Bronchial epithelial cell (primary cell): Measurements from ENCODE around the gene SGSM1. TPM values are rescaled to one million over a fixed set of nuclear protein-coding genes. Genes with fewer than 3 reads are reported as not detected.

Experiments
- DNase-seq: peaks from one replicate; pipeline ENCODE4 v3.0.0-alpha.2; 2010; ENCODE audit warnings: low read depth
- FAIRE-seq: peaks from 2 replicates; lab custom pipeline; 2011; peaks lifted over from hg19 to GRCh38; lab: Jason Lieb, UNC
- H3K27me3 ChIP-seq: 2 replicates; pipeline ENCODE4 v1.5.1; 2011; ENCODE audit warnings: low read length; ENCODE audit not compliant: control insufficient read depth, insufficient read depth
- H3K36me3 ChIP-seq: 2 replicates; pipeline ENCODE4 v1.5.1; 2011; ENCODE audit warnings: low read length; ENCODE audit not compliant: control insufficient read depth, insufficient read depth
- H3K4me3 ChIP-seq: 2 replicates; pipeline ENCODE4 v1.5.1; 2011; ENCODE audit warnings: mild to moderate bottlenecking, low read depth, low read length, control low read depth
- total RNA-seq: library from RNA; depleted of rRNA; stranded (reverse); fragments of >200 nt; gene quantifications from 2 replicates; pipeline ENCODE4 v1.2.1, GENCODE V29; 2014
- TF ChIP-seq, protein P1 (sequence below): IDR thresholded peaks from 2 replicates; pipeline ENCODE4 v1.5.1; 2011; ENCODE audit warnings: mild to moderate bottlenecking, moderate library complexity, low read length, control low read depth, inconsistent platforms; ENCODE audit not compliant: insufficient read depth, severe bottlenecking

Gene SGSM1
- total RNA-seq, 1 donor from 2014 or later: not detected

DNA sequence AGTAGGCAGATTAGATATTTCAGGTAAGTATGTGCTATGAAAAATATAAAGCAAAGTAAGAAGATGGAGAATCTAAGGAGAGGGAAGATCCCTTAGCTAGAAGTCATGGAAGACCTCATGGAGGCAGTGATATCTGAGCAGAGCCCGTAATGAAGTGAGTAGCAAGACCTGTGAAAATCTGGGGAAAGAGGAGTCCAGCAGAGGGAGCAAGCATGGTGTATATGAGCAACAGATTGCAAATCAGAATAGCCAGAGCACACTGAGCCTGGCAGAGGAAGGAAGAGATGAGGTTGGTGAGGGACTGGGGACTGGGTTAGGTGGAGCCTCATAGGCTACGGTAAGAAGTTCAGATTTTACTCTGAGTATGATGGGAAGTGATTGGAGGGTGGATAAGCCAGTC, 131.1 kb downstream of the SGSM1 start:
- Histone ChIP-seq H3K27me3 (no peaks in the 10 kb centered on the region), H3K36me3 (no peaks in the 10 kb centered on the region), H3K4me3 (no peak overlapping the region)
- peak; percentile 49 for DNase-seq
- FAIRE-seq: peak; percentile 32
- TF ChIP-seq, protein P1, sequence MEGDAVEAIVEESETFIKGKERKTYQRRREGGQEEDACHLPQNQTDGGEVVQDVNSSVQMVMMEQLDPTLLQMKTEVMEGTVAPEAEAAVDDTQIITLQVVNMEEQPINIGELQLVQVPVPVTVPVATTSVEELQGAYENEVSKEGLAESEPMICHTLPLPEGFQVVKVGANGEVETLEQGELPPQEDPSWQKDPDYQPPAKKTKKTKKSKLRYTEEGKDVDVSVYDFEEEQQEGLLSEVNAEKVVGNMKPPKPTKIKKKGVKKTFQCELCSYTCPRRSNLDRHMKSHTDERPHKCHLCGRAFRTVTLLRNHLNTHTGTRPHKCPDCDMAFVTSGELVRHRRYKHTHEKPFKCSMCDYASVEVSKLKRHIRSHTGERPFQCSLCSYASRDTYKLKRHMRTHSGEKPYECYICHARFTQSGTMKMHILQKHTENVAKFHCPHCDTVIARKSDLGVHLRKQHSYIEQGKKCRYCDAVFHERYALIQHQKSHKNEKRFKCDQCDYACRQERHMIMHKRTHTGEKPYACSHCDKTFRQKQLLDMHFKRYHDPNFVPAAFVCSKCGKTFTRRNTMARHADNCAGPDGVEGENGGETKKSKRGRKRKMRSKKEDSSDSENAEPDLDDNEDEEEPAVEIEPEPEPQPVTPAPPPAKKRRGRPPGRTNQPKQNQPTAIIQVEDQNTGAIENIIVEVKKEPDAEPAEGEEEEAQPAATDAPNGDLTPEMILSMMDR: peak; percentile 55

DNA sequence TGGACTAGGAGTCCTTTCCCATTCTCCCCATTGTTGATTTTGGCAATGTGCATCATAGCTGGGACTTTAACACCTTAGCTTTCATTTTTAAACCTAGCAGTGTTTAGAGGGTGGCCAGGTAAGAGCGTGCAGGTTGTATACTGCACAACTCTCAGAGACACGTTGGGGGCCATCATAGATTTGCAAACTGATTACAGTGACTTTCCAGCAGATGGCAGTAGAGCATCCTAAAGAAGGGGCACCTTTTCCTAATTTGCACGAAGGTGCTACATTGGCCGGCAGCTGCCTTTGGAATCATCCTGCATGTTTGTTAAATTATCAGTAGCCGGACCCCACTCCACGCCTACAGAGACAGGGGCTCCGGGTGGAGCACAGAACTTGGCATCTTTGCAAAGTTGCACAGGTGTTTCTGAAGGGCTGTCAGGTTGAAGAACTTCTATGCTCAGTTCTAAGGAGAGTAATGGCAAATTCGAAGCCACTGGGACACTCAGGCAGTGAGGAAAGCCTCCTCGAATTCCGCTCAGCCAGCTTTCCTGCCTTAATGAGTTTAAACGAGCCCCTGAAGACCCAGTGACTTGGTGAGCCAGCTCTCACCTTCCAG, 132.8 kb downstream of the SGSM1 start:
- peak; percentile 58 for FAIRE-seq

DNA sequence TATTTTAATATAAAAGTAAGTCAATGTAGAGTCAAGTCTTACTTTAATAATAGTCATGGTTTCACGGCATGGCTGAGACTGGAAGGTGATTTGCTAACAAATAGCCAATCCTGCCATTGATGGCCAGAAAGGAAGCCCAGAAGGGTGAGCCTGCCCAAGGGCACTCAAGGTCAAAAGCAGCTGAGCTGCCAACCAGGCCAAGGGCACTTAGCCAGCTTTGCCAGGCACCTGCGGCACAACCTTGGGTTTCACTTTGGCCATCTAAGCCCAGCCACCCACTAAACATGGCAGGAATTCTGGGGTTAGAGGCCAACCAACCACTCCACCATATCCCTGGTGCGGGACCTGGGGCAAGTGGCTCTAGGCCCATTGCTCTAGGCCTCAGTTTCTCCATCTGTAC, 136.3 kb downstream of the SGSM1 start:
- no peak for DNase-seq
- TF ChIP-seq, protein P1: no peak
- FAIRE-seq: no peak
- no peaks in the 10 kb centered on the region for H3K27me3 ChIP-seq
- no peak overlapping the region for H3K4me3 ChIP-seq
- H3K36me3 ChIP-seq: no peaks in the 10 kb centered on the region

More for the DNA sequence above, 132.8 kb downstream of the SGSM1 start:
- DNase-seq: peak; percentile 50
- Histone ChIP-seq H3K4me3 (no peak overlapping the region), H3K36me3 (no peaks in the 10 kb centered on the region), H3K27me3 (no peaks in the 10 kb centered on the region)
- TF ChIP-seq, protein P1: peak; percentile 75

DNA sequence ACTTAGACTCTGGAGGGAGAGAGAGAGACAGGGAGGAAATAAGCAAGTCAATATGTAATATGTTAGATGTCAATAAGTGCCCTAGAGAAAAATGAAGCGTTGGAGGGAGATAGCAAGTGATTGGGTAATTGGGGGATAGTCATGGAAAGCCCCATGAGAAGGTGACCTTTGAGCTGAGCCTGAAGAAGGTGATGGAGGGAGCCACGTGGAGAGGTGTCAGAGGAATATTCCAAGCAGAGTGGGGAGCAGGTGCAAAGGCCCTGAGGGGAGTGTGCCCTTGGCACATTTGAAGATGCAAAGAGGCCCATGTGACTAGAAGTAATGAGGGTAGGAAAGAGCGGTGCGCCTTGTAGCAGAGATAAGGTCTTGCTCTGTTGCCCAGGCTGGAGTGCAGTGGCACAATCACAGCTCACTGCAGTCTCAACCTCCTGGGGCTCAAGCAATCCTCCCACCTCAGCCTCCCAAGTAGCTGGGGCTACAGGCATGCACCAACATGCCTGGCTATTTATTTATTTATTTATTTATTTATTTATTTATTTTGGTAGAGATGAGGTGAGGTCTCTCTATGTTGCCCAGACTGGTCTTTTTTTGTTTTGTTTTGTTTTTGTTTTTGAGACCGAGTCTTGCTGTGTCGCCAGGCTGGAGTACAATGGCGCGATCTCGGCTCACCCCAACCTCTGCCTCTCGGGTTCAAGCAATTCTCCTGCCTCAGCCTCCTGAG, 138.4 kb downstream of the SGSM1 start:
- FAIRE-seq (no peak), DNase-seq (no peak)
- TF ChIP-seq, protein P1: no peak
- no peak overlapping the region for H3K4me3 ChIP-seq
- no peaks in the 10 kb centered on the region for H3K27me3 ChIP-seq
- no peaks in the 10 kb centered on the region for H3K36me3 ChIP-seq

DNA sequence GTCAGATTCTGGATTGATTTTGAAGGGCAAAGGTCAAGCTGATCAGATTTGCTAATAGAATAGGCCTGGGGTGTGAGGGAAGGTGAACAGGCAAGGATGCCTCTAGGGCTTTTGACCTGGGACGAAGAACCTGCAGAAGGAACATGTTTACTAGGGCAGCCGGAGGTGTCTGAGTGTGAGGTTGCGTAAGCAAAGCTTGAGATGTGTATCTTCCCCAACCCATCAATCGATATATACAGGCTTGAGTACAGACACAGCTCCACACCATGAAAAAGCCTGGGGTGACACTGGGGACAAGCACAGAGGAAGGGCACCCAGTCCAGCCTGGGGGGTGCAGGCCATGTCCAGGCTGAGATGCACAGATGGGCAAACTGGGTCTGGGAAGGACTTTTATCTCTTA, 139.4 kb downstream of the SGSM1 start:
- FAIRE-seq: peak; percentile 28
- Histone ChIP-seq H3K36me3 (no peaks in the 10 kb centered on the region), H3K27me3 (no peaks in the 10 kb centered on the region), H3K4me3 (no peak overlapping the region)
- TF ChIP-seq, protein P1: no peak
- no peak for DNase-seq
